SK-N-SH treated with all-trans-retinoic acid at 6 μM for 48 hours (cell line): ENCODE measurements around the gene CNPY3.

Experiments used
- ARNTL ChIP-seq: fragments of 450-650 bp; formaldehyde crosslinking; IDR thresholded peaks from 2 replicates; pipeline ENCODE4 v1.5.0; 2020; ENCODE audit warnings: low read depth, mild to moderate bottlenecking, moderate library complexity, borderline replicate concordance
- BACH2 ChIP-seq: fragments of 250-450 bp; sonication (Bioruptor Pico); IDR thresholded peaks from 2 replicates; pipeline ENCODE4 v1.9.0; 2021; ENCODE audit warnings: mild to moderate bottlenecking, borderline replicate concordance
- CSDC2 ChIP-seq: fragments of 250-450 bp; sonication (Bioruptor Pico); IDR thresholded peaks from 2 replicates; pipeline ENCODE4 v1.5.0; 2020; ENCODE audit warnings: mild to moderate bottlenecking, moderate library complexity
- PPARA ChIP-seq: fragments of 250-450 bp; sonication (Bioruptor Pico); IDR thresholded peaks from 2 replicates; pipeline ENCODE4 v1.5.0; 2020; ENCODE audit warnings: mild to moderate bottlenecking, borderline replicate concordance
- RARB ChIP-seq: fragments of 250-450 bp; sonication (Bioruptor Pico); IDR thresholded peaks from 2 replicates; pipeline ENCODE4 v1.8.0; 2021; ENCODE audit warnings: mild to moderate bottlenecking, moderate library complexity
- TOX ChIP-seq: fragments of 250-450 bp; sonication (Bioruptor Pico); IDR thresholded peaks from 2 replicates; pipeline ENCODE4 v1.8.0; 2021; ENCODE audit warnings: mild to moderate bottlenecking, moderate library complexity, borderline replicate concordance
- ZFP3 ChIP-seq: fragments of 250-450 bp; sonication (Bioruptor Pico); IDR thresholded peaks from 2 replicates; pipeline ENCODE4 v1.5.0; 2020; ENCODE audit warnings: mild to moderate bottlenecking, moderate library complexity
- ZFP30 ChIP-seq: fragments of 450-650 bp; formaldehyde crosslinking; IDR thresholded peaks from 2 replicates; pipeline ENCODE4 v1.5.0; 2022; ENCODE audit warnings: mild to moderate bottlenecking, moderate library complexity
- ZNF565 ChIP-seq: fragments of 450-650 bp; formaldehyde crosslinking; conservative IDR thresholded peaks from 2 replicates; pipeline ENCODE4 v1.5.0; 2020; ENCODE audit warnings: low read depth, mild to moderate bottlenecking, moderate library complexity
- ZNF70 ChIP-seq: fragments of 450-650 bp; formaldehyde crosslinking; IDR thresholded peaks from 2 replicates; pipeline ENCODE4 v1.5.0; 2020; ENCODE audit warnings: mild to moderate bottlenecking, moderate library complexity
- TF ChIP-seq, protein P1 (sequence below): fragments of 250-450 bp; sonication (Bioruptor Pico); IDR thresholded peaks from 2 replicates; pipeline ENCODE4 v1.8.0; 2020; ENCODE audit warnings: mild to moderate bottlenecking, moderate library complexity, borderline replicate concordance
- TF ChIP-seq, protein P2 (sequence below): fragments of 250-450 bp; sonication (Bioruptor Pico); IDR thresholded peaks from 2 replicates; pipeline ENCODE4 v1.5.1; 2021; ENCODE audit warnings: mild to moderate bottlenecking, moderate library complexity
- TF ChIP-seq, protein P3 (sequence below): fragments of 250-450 bp; sonication (Bioruptor Pico); IDR thresholded peaks from 2 replicates; pipeline ENCODE4 v1.5.0; 2020; ENCODE audit warnings: mild to moderate bottlenecking, moderate library complexity

DNA sequence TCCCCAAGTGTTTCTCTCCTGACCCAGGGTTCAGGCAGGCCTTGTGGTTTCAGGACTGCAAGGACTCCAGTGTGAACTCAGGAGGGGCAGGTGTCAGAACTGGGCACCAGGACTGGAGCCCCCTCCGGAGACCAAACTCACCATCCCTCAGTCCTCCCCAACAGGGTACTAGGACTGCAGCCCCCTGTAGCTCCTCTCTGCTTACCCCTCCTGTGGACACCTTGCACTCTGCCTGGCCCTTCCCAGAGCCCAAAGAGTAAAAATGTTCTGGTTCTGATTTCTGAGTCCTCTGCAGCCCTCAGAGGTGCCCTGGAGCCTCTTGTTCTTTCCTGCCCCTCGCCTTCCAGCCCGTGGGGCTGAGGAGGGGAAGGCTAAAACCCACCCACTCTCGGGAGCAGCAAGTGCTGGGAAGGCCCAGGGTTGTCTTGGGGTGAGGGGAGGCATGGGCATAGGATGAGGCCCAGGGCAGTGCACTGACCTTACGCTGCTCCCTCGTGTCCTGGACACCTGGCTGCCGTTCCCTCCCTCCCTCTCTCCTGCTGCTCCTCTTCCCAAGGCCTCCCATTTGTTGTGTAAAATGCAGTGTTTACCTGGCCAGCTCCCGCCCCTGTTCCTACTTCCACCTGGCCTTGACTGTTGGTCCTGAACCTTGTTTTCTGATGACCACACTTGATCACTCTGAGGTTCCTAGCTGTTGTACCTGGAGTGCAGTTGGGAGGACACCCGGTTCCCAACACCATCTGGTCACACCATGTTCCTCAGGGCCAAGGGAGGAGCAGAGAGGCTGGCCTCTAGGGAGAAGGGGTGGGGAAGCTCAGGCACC, 9.9 kb downstream of the CNPY3 start:
- TF ChIP-seq ZFP30 (CRISPR knock-in tag) (no peak), ARNTL (CRISPR knock-in tag) (no peak), ZNF565 (CRISPR knock-in tag) (no peak), CSDC2 (CRISPR knock-in tag) (no peak), RARB (CRISPR knock-in tag) (no peak), BACH2 (CRISPR knock-in tag) (no peak), ZFP3 (no peak), PPARA (CRISPR knock-in tag) (no peak), TOX (CRISPR knock-in tag) (no peak), ZNF70 (no peak)
- TF ChIP-seq, protein P1, sequence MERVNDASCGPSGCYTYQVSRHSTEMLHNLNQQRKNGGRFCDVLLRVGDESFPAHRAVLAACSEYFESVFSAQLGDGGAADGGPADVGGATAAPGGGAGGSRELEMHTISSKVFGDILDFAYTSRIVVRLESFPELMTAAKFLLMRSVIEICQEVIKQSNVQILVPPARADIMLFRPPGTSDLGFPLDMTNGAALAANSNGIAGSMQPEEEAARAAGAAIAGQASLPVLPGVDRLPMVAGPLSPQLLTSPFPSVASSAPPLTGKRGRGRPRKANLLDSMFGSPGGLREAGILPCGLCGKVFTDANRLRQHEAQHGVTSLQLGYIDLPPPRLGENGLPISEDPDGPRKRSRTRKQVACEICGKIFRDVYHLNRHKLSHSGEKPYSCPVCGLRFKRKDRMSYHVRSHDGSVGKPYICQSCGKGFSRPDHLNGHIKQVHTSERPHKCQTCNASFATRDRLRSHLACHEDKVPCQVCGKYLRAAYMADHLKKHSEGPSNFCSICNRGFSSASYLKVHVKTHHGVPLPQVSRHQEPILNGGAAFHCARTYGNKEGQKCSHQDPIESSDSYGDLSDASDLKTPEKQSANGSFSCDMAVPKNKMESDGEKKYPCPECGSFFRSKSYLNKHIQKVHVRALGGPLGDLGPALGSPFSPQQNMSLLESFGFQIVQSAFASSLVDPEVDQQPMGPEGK (CRISPR knock-in tag), result no peak
- TF ChIP-seq, protein P2, sequence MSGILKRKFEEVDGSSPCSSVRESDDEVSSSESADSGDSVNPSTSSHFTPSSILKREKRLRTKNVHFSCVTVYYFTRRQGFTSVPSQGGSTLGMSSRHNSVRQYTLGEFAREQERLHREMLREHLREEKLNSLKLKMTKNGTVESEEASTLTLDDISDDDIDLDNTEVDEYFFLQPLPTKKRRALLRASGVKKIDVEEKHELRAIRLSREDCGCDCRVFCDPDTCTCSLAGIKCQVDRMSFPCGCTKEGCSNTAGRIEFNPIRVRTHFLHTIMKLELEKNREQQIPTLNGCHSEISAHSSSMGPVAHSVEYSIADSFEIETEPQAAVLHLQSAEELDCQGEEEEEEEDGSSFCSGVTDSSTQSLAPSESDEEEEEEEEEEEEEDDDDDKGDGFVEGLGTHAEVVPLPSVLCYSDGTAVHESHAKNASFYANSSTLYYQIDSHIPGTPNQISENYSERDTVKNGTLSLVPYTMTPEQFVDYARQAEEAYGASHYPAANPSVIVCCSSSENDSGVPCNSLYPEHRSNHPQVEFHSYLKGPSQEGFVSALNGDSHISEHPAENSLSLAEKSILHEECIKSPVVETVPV, result no peak
- TF ChIP-seq, protein P3, sequence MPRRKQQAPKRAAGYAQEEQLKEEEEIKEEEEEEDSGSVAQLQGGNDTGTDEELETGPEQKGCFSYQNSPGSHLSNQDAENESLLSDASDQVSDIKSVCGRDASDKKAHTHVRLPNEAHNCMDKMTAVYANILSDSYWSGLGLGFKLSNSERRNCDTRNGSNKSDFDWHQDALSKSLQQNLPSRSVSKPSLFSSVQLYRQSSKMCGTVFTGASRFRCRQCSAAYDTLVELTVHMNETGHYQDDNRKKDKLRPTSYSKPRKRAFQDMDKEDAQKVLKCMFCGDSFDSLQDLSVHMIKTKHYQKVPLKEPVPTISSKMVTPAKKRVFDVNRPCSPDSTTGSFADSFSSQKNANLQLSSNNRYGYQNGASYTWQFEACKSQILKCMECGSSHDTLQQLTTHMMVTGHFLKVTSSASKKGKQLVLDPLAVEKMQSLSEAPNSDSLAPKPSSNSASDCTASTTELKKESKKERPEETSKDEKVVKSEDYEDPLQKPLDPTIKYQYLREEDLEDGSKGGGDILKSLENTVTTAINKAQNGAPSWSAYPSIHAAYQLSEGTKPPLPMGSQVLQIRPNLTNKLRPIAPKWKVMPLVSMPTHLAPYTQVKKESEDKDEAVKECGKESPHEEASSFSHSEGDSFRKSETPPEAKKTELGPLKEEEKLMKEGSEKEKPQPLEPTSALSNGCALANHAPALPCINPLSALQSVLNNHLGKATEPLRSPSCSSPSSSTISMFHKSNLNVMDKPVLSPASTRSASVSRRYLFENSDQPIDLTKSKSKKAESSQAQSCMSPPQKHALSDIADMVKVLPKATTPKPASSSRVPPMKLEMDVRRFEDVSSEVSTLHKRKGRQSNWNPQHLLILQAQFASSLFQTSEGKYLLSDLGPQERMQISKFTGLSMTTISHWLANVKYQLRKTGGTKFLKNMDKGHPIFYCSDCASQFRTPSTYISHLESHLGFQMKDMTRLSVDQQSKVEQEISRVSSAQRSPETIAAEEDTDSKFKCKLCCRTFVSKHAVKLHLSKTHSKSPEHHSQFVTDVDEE, result no peak
